Right ventricle myocardium inferior (tissue), 1 donor: ENCODE results near the gene HPCAL1. TPM values are rescaled to one million over a fixed set of nuclear protein-coding genes. Genes with fewer than 3 reads are reported as not detected.
A peak's percentile ranks its signal among the peaks of the same experiment; 100 is the strongest.

ENCODE experiments used
- ATAC-seq: fragments of 200-7000 bp; cut with Tn5 transposase; one replicate; pipeline ENCODE4 v1.9.1; 2020; ENCODE audit warnings: mild to moderate bottlenecking, moderate library complexity
- DNase-seq: peaks from one replicate; pipeline ENCODE4 v3.0.0; 2021; ENCODE audit errors: missing footprints
- intact Hi-C: fragments of 100-400 bp; cut with DNase I; formaldehyde crosslinking; loops from one replicate; pipeline ENCODE4 v1.11.0; 2022
- total RNA-seq: library from RNA; stranded (reverse); fragmentation: NEBNext Ultra II Directional; extraction: Animal tissue kit (Norgen Biotek cat#: 25700); gene quantifications from one replicate; pipeline ENCODE4 v1.2.1, GENCODE V29; 2021
- donor health status: DM: no; HTN: yes; CAD: no; lungs with severe emphysema.

Gene HPCAL1
- total RNA-seq, 1 donor from 2014 or later: 41.9 TPM

- DNase-seq: peak; percentile 50
- intact Hi-C loops: no loop called here
- ATAC-seq: no peak
These were observed 84.3 kb downstream of the HPCAL1 start for GRCh38 chr2:10387033-10387432.

- intact Hi-C loops: no loop called here
- ATAC-seq (no peak), DNase-seq (no peak)
These were observed 86.4 kb downstream of the HPCAL1 start for GRCh38 chr2:10388954-10389560.

- DNase-seq: no peak
- intact Hi-C loops: no loop called here
These were observed 86.9 kb downstream of the HPCAL1 start for GRCh38 chr2:10389573-10389972.

GRCh38 chr2:10390369-10390801, 87.7 kb downstream of the HPCAL1 start:
- intact Hi-C loops: no loop called here
- ATAC-seq: no peak
- no peak for DNase-seq

More at GRCh38 chr2:10389573-10389972, 86.9 kb downstream of the HPCAL1 start:
- peak; percentile 11 for ATAC-seq

GRCh38 chr2:10392100-10392499, 89.4 kb downstream of the HPCAL1 start:
- intact Hi-C loops: no loop called here
- no peak for DNase-seq
- ATAC-seq: no peak

- DNase-seq (no peak), ATAC-seq (no peak)
- intact Hi-C loops: no loop called here
These were observed 89.8 kb downstream of the HPCAL1 start for GRCh38 chr2:10392548-10392947.

GRCh38 chr2:10392951-10393639, 90.4 kb downstream of the HPCAL1 start:
- intact Hi-C loops: no loop called here
- DNase-seq: no peak
- no peak for ATAC-seq

GRCh38 chr2:10393640-10393982, 90.9 kb downstream of the HPCAL1 start:
- intact Hi-C loops: no loop called here
- ATAC-seq (no peak), DNase-seq (no peak)

- DNase-seq: no peak
These were observed 93.2 kb downstream of the HPCAL1 start for GRCh38 chr2:10395893-10396292.

GRCh38 chr2:10396464-10396863, 93.8 kb downstream of the HPCAL1 start:
- DNase-seq: no peak
- intact Hi-C loops: no loop called here
- ATAC-seq: no peak

More at GRCh38 chr2:10395893-10396292, 93.2 kb downstream of the HPCAL1 start:
- intact Hi-C loops: no loop called here
- no peak for ATAC-seq

GRCh38 chr2:10397297-10397875, 94.7 kb downstream of the HPCAL1 start:
- intact Hi-C loops: no loop called here
- DNase-seq (no peak), ATAC-seq (no peak)

- DNase-seq (no peak), ATAC-seq (no peak)
- intact Hi-C loops: no loop called here
These were observed 95.2 kb downstream of the HPCAL1 start for GRCh38 chr2:10397878-10398277.

GRCh38 chr2:10398496-10398895, 95.8 kb downstream of the HPCAL1 start:
- intact Hi-C loops: no loop called here
- ATAC-seq (peak; percentile 26), DNase-seq (no peak)

- ATAC-seq: no peak
- no peak for DNase-seq
- intact Hi-C loops: no loop called here
These were observed 96.7 kb downstream of the HPCAL1 start for GRCh38 chr2:10399358-10399757.

- DNase-seq (no peak), ATAC-seq (no peak)
- intact Hi-C loops: no loop called here
These were observed 97.3 kb downstream of the HPCAL1 start for GRCh38 chr2:10400002-10400401.

GRCh38 chr2:10400568-10400977, 97.9 kb downstream of the HPCAL1 start:
- intact Hi-C loops: no loop called here
- DNase-seq (no peak), ATAC-seq (peak; percentile 18)

GRCh38 chr2:10400978-10401951, 98.6 kb downstream of the HPCAL1 start:
- intact Hi-C loops: no loop called here
- DNase-seq: peak; percentile 58
- ATAC-seq: no peak

GRCh38 chr2:10402062-10402585, 99.4 kb downstream of the HPCAL1 start:
- intact Hi-C loops: loop anchor here (2.0 kb wide), 1 partner anchor 71 kb away; no protein-coding TSS in a partner anchor
- DNase-seq: peak; percentile 11
- ATAC-seq: no peak
